Activated CD4-positive, alpha-beta memory T cell treated with anti-CD3 and anti-CD28 coated beads, Interleukin-2, amount 10 ng/mL, durations not matched to agents 7 days and 5 days (primary cell): Measurements from ENCODE around the gene LRRN2. TPM values are rescaled to one million over a fixed set of nuclear protein-coding genes. Genes with fewer than 3 reads are reported as not detected.

Source experiments
- CTCF ChIA-PET: fragments of 350-600 bp; sonication (Branson Sonifier 250); formaldehyde crosslinking; loops from one replicate; lab custom pipeline; 2021; ENCODE audit warnings: antibody characterized with exemption, inconsistent platforms; lab: Charles Lee
- POLR2A ChIA-PET: fragments of 350-600 bp; sonication (Branson Sonifier 250); formaldehyde crosslinking; loops from one replicate; lab custom pipeline; 2021; ENCODE audit warnings: antibody characterized with exemption; lab: Charles Lee
- DNase-seq: peaks from one replicate; pipeline ENCODE4 v3.0.0-alpha.2; 2020
- H3K27ac Mint-ChIP-seq: one replicate; pipeline ENCODE4 v1.8.0; 2021; ENCODE audit warnings: mild to moderate bottlenecking, mixed read lengths
- H3K27me3 Mint-ChIP-seq: one replicate; pipeline ENCODE4 v1.8.0; 2021; ENCODE audit warnings: mixed read lengths
- H3K36me3 Mint-ChIP-seq: one replicate; pipeline ENCODE4 v1.8.0; 2021; ENCODE audit warnings: low read depth, mixed read lengths
- H3K4me1 Mint-ChIP-seq: one replicate; pipeline ENCODE4 v1.8.0; 2021; ENCODE audit warnings: mixed read lengths
- H3K4me3 Mint-ChIP-seq: one replicate; pipeline ENCODE4 v1.8.0; 2021; ENCODE audit warnings: mild to moderate bottlenecking, mixed read lengths
- H3K9me3 Mint-ChIP-seq: one replicate; pipeline ENCODE4 v1.8.0; 2021; ENCODE audit warnings: mixed read lengths
- total RNA-seq, 2 experiments: library from RNA; stranded (reverse); gene quantifications; one replicate each; pipeline ENCODE4 v1.2.3, GENCODE V29; 2021

LRRN2 gene
- total RNA-seq, 2 experiments from 2014 or later = 0.10 to 0.25 TPM

DNA sequence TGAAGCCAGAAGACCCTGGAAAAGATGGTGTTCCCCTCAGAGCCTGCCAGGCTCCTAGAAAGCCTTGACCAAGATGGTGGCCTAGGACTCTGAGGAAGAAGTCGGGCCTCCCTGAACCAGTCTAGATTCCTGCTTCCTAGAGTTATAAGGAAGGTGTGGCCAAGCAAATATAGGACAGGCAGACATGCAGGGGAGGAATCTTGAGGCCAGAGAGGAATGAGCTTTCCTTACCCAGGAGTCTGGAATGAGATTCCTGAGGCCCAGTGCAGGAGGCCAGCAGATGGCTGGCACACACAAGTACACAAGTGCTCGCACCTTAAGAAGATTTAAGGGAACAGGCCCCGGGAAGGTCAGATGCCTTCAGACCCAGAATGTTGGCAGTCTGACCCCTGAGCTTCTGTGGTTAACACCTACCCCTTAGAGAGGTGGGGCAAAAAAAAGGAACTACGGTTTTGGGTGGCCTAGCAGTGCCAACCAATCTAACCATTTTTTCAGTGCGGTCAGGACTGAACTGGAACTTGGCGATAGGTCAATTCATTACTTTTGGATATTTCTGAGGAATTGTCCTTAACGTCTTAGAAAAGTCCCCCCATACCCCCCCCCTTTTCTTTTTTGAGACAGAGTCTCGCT is 96.0 kb downstream of the LRRN2 start:
- DNase-seq = no peak
- no peak overlapping the region for H3K4me3 Mint-ChIP-seq
- ChIA-PET POLR2A (interaction anchor here (0.6 to 1.4 kb wide), 2 partner anchors 10 to 37 kb away, joined by 3 read pairs; no protein-coding TSS in a partner anchor), CTCF (interaction anchor here (0.7 kb wide), 1 partner anchor 217 kb away, joined by 3 read pairs; no protein-coding TSS in a partner anchor)
- no peaks in the 10 kb centered on the region for H3K27me3 Mint-ChIP-seq
- H3K9me3 Mint-ChIP-seq = no peaks in the 10 kb centered on the region
- no peaks in the 10 kb centered on the region for H3K36me3 Mint-ChIP-seq
- H3K4me1 Mint-ChIP-seq = peaks cover 11% of the 10 kb centered on the region
- H3K27ac Mint-ChIP-seq = no peak overlapping the region

DNA sequence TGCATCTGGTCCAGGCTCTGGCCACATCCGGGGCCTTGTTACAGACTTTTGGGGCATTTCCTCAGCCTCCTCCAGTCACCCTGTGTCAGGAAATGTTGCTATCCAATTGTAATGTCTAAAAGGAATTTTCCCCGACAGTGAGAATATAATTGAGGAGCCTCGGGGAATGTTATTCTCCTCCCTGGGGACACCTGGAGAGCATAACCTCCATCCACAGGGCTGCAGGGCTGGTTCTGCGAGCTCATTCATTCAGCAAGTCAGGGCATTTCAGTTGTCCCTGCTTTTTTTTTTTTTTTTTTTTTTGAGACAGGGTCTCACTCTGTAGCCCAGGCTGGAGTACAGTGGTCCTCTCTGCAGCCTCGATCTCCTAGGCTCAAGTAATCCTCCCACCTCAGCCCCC is 96.7 kb downstream of the LRRN2 start:
- POLR2A ChIA-PET = interaction anchor here (1.4 kb wide), 1 partner anchor 9 kb away, joined by 3 read pairs; no protein-coding TSS in a partner anchor
- CTCF ChIA-PET = interaction anchor here (0.6 to 0.7 kb wide), 2 partner anchors 38 to 218 kb away, joined by 3 read pairs; no protein-coding TSS in a partner anchor
- no peaks in the 10 kb centered on the region for H3K9me3 Mint-ChIP-seq

DNA sequence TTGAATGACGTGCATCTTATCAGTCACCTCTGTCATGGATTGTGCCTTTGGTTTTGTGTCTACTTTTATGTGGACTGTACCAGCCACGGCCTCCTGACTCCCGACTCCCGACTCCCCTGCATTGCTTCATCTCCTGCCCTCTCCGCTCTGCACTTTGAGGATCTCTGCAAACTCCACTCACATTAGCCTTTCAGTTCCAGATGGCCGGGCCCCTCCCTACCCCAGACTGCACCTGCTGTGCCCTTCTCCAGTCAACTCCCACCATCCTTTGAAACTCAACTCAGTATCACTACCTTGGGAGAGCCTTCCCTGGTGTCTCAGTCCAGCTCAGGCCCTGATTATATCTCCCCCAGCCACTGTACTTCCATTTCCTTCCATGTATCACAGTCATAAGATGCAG is 97.9 kb downstream of the LRRN2 start:
- no peaks in the 10 kb centered on the region for H3K36me3 Mint-ChIP-seq
- no peaks in the 10 kb centered on the region for H3K9me3 Mint-ChIP-seq
- no peak overlapping the region for H3K27ac Mint-ChIP-seq
- peaks cover 15% of the 10 kb centered on the region for H3K4me1 Mint-ChIP-seq
- H3K4me3 Mint-ChIP-seq = no peak overlapping the region
- no peak for DNase-seq
- CTCF ChIA-PET = interaction anchor here (0.5 kb wide), 1 partner anchor 65 kb away, joined by 3 read pairs; no protein-coding TSS in a partner anchor
- H3K27me3 Mint-ChIP-seq = no peaks in the 10 kb centered on the region
- POLR2A ChIA-PET = no interaction called here

More for the DNA sequence above, 96.7 kb downstream of the LRRN2 start:
- Mint-ChIP-seq H3K27me3 (no peaks in the 10 kb centered on the region), H3K36me3 (no peaks in the 10 kb centered on the region), H3K27ac (no peak overlapping the region), H3K4me3 (no peak overlapping the region), H3K4me1 (peaks cover 15% of the 10 kb centered on the region)
- no peak for DNase-seq

DNA sequence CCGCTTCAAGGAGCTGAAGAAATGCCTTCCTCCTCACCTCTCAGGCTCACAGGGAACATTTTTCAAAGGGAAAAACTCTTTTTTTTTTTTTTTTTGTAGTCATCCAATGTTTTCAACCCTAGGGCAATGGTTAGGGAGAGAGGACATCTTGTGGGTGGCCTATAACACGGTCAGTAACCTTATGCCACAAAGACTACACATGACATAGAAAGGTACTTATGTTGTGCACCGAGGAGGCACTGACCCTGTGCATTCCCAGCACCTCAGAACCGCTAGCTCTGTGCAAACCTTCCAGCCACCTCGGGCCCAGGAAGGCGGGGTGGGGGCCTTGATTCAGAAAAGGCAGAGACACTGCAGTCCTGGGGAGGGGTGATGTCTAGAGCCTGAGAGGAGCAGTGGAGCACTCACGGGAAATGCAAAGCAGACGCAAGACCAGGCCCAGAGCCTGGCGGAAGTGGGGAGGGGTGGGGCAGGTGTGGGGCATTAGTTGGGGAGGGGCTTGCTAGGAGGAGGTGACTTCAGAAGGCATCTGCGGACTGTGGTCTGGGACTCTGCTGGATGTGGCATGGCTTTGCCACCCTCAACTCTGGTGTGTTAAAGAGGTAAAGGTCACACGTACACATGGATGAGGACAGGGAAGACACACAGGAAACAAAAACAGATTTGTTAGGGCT is 100.7 kb downstream of the LRRN2 start:
- Mint-ChIP-seq H3K27me3 (no peaks in the 10 kb centered on the region), H3K4me1 (peaks cover 26% of the 10 kb centered on the region), H3K27ac (peak overlapping the region; percentile 64), H3K4me3 (no peak overlapping the region), H3K9me3 (no peaks in the 10 kb centered on the region), H3K36me3 (peaks cover 5% of the 10 kb centered on the region)
- DNase-seq = peak; percentile 58
- POLR2A ChIA-PET = no interaction called here
- CTCF ChIA-PET = interaction anchor here (1.1 kb wide), 1 partner anchor 19 kb away, joined by 3 read pairs; no protein-coding TSS in a partner anchor

DNA sequence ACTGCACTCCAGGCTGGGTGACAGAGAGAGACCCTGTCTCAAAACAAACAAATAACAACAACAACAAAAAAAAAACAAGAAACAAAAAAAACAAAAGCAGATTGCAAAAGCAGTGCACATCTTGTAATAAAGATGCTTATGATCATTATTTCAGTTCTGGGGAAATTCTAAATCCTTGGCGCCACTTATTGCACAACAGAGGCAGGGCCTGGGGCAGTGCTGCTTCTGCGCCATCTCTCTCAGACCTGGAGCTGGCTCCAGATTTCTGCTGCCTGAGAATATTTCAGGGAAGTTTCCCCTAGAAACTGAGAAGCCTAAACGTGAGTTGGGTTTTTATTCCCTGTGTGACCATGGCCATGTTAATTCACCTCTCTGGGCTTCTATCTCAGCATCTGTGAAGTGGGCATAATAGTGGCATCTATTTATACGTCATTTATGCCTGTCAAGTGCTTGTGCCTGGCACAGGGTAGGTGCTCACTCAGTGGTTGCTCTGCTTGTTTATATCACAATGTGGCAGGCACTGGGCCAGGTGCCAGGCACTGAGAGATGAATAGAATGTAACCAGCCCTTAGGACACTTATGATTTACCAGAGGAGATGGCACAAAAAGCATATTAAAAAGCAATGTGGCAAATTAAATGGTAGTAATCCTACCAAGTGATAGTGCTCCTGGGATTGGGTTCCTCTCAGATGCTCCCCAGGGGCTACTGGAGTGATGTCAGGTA is 101.5 kb downstream of the LRRN2 start:
- Mint-ChIP-seq H3K27me3 (no peaks in the 10 kb centered on the region), H3K9me3 (no peaks in the 10 kb centered on the region), H3K4me1 (peaks cover 33% of the 10 kb centered on the region), H3K4me3 (no peak overlapping the region), H3K27ac (peak overlapping the region; percentile 64), H3K36me3 (peaks cover 6% of the 10 kb centered on the region)
- DNase-seq = no peak
- ChIA-PET POLR2A (no interaction called here), CTCF (no interaction called here)

DNA sequence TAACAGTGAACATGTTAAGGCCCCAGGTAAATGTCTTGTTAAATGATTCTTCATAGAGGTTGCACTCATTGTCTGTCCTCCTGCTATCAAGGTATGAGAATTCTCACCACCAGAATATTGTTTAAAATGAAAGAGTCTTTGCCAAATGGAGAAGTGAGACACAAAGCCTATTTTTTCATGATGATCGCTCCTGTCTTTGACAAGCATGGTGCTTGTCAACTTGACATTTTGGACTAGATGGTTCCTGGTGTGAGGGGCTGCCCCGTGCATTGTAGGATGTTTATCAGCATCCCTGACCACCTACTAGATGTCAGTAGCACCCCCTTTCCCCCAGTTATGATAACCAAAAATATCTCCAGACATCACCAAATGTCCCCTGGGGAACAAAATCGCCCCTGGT is 103.8 kb downstream of the LRRN2 start:
- H3K27ac Mint-ChIP-seq = no peak overlapping the region
- H3K4me3 Mint-ChIP-seq = no peak overlapping the region
- H3K27me3 Mint-ChIP-seq = no peaks in the 10 kb centered on the region
- H3K4me1 Mint-ChIP-seq = peaks cover 42% of the 10 kb centered on the region
- ChIA-PET CTCF (interaction anchor here (0.7 to 4.0 kb wide), 2 partner anchors 16 to 225 kb away, joined by 3 to 27 read pairs; no protein-coding TSS in a partner anchor), POLR2A (no interaction called here)
- H3K9me3 Mint-ChIP-seq = no peaks in the 10 kb centered on the region
- no peak for DNase-seq
- H3K36me3 Mint-ChIP-seq = peaks cover 6% of the 10 kb centered on the region

DNA sequence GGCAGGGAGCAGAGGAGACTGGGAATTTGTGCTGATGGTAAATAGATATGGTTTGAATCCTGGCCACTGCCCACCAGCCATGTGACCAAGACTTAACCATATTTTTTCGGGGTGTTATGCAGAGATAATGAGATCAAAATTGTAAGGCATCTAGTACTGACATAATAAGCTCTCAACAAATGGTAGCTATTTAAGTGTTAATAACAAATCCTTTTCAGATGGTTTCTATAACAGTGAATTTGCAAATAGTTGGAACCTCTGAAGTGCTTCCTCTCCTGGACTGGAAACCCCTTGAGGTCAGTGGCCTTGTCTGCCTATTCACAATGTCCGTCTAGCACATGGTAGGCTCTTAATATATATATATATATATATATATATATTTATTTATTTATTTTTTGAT is 104.7 kb downstream of the LRRN2 start:
- ChIA-PET CTCF (interaction anchor here (0.7 to 4.1 kb wide), 3 partner anchors 14 to 226 kb away, joined by 3 to 35 read pairs (median 27); no protein-coding TSS in a partner anchor), POLR2A (interaction anchor here (3.4 kb wide), 1 partner anchor 64 kb away, joined by 18 read pairs; the partner anchor contains the start of gene MDM4)
- DNase-seq = no peak
- Mint-ChIP-seq H3K9me3 (no peaks in the 10 kb centered on the region), H3K36me3 (peaks cover 6% of the 10 kb centered on the region), H3K27ac (no peak overlapping the region), H3K27me3 (no peaks in the 10 kb centered on the region), H3K4me1 (peaks cover 42% of the 10 kb centered on the region), H3K4me3 (no peak overlapping the region)

DNA sequence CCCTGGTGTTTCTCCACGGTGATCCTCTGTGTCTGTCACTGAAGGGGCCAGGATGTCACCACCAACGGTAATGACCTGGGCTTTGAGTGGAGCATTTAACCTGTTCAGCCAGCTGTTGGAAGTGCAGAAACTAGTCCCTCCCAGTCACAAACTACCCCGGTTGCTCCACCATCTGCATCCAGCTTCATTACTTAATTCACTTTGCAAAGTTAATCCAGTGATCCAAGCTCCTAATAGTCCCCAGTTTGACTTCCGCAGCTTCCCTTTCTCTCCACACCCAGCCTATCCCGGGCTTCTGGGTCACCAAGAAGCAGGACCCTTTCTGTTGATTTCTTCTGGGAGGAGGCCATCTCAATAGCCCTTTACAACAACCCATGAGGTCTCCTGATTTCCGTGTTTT is 105.9 kb downstream of the LRRN2 start:
- Mint-ChIP-seq H3K4me1 (peaks cover 33% of the 10 kb centered on the region), H3K4me3 (peak overlapping the region; percentile 74), H3K27me3 (no peaks in the 10 kb centered on the region), H3K9me3 (no peaks in the 10 kb centered on the region), H3K27ac (peak overlapping the region; percentile 88), H3K36me3 (peaks cover 6% of the 10 kb centered on the region)
- POLR2A ChIA-PET = interaction anchor here (0.9 to 3.4 kb wide), 10 partner anchors 9 to 169 kb away, joined by 3 to 18 read pairs (median 6); partner anchors contain the start of gene MDM4
- no peak for DNase-seq
- CTCF ChIA-PET = interaction anchor here (0.9 to 4.1 kb wide), 6 partner anchors 13 to 227 kb away, joined by 3 to 35 read pairs (median 8); partner anchors contain the start of gene MDM4

DNA sequence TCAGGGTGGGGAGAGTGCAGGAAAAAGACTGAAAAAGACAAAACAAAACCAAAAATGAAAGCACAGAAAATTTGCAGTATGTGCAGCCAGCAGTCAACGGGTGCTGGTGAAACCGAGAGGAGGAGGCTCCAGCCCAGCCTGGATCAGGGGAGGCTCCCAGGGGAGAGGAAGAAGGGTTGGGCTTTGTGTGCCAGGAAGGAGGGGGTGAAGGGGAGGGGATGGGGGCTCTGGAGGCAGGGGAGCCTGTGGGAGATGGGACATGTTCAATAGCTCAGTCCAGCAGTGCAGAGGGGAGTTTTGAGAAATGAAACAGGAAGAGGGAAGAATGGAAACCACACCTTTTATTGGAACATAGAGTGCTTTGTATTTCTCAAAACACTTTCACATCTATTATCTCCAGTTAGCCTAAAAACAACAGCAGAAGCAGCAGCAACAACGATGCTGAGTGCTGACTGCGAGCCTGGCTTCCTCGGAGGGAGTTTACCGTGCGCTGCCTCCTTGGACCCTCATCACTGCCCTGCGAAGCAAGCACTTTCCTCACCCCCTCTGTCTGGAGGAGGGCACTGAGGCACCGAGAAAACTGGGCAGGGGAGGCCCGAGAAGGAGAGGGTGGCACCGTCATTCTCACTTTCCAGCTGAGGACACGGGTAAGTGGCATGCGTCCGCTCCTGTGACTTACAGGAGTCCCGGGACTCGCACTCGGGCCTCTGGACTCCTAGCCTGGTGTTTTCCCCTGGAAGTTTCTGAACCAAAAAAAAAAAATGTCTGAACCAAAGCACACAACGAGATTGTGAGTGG is 106.5 kb downstream of the LRRN2 start:
- ChIA-PET POLR2A (interaction anchor here (0.9 to 3.4 kb wide), 10 partner anchors 10 to 168 kb away, joined by 3 to 18 read pairs (median 6); partner anchors contain the start of gene MDM4), CTCF (interaction anchor here (0.9 to 4.1 kb wide), 8 partner anchors 12 to 228 kb away, joined by 3 to 35 read pairs (median 4); partner anchors contain the start of gene MDM4)
- DNase-seq = peak; percentile 55
- Mint-ChIP-seq H3K27ac (peak overlapping the region; percentile 88), H3K4me3 (peak overlapping the region; percentile 74), H3K4me1 (peaks cover 27% of the 10 kb centered on the region), H3K9me3 (no peaks in the 10 kb centered on the region), H3K27me3 (no peaks in the 10 kb centered on the region), H3K36me3 (peaks cover 6% of the 10 kb centered on the region)

DNA sequence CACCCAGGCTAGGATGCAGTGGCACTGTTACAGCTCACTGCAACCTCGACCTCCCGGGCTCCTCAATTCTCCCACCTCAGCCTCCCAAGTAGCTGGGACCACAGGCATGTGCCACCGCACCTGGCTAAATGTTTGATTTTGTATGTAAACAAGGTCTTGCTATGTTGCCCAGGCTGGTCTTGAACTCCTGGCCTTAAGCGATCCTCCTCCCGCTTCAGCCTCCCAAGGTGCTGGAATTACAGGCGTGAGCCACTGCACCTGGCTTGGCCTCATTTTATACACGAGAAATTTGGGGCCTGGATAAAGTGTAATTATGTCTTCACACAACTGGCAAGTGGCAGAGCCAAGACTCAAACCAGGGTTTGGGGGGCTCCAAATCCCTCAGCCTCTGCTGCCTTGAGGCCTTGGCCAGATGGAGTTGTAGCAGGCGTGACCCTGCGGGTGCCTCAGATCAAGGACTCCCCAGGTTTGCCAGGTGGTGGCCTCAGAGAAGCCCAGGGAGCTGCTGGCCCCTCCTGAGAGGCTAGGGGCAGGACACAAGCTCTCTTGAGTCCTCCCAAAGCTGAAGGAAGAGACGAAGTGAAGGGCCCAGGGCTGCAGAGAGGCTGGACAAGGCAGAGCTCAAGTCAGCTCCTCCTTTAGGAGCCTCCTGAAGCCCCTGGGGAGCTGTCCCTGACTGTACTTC is 107.6 kb downstream of the LRRN2 start:
- peaks cover 6% of the 10 kb centered on the region for H3K36me3 Mint-ChIP-seq

DNA sequence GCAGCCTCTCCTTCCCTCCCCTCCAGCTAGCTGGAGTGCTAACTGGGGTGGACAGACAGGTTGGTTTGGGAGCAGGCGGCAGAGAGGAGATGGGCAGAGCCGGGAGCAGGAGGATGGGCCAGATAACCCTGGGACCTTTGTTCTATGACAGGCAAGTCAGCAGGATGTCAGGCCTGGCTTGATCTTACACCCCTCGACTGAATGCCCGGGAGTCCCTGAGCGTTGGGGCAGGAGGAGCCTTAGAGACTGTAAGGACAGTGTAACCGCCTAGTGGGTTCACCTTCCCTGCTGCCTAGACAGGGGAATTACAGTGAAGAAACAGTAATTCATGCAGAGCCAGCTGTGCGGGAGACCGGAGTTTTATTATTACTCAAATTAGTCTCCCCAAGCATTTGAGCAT is 109.1 kb downstream of the LRRN2 start:
- CTCF ChIA-PET = interaction anchor here (3.0 kb wide), 1 partner anchor 230 kb away, joined by 17 read pairs; no protein-coding TSS in a partner anchor
- Mint-ChIP-seq H3K4me3 (no peak overlapping the region), H3K27me3 (no peaks in the 10 kb centered on the region), H3K36me3 (peaks cover 8% of the 10 kb centered on the region), H3K27ac (no peak overlapping the region), H3K9me3 (no peaks in the 10 kb centered on the region), H3K4me1 (peaks cover 27% of the 10 kb centered on the region)
- POLR2A ChIA-PET = no interaction called here
- no peak for DNase-seq

More for the DNA sequence above, 107.6 kb downstream of the LRRN2 start:
- Mint-ChIP-seq H3K9me3 (no peaks in the 10 kb centered on the region), H3K27me3 (no peaks in the 10 kb centered on the region), H3K4me3 (peak overlapping the region; percentile 74), H3K4me1 (peaks cover 27% of the 10 kb centered on the region), H3K27ac (peak overlapping the region; percentile 88)
- no peak for DNase-seq
- CTCF ChIA-PET = interaction anchor here (1.0 to 4.1 kb wide), 5 partner anchors 11 to 229 kb away, joined by 3 to 35 read pairs (median 12); no protein-coding TSS in a partner anchor
- POLR2A ChIA-PET = interaction anchor here (0.6 to 3.4 kb wide), 6 partner anchors 12 to 229 kb away, joined by 3 to 18 read pairs (median 8); partner anchors contain the start of gene MDM4
